B cell (primary cell): ENCODE data around the gene TOMM7. TPM values are rescaled to one million over a fixed set of nuclear protein-coding genes. Genes with fewer than 3 reads are reported as not detected.

Experiments
- ATAC-seq: fragments of 200-7000 bp; cut with Tn5 transposase; one replicate; pipeline ENCODE4 v1.10.0; 2021; ENCODE audit warnings: low read depth, mild to moderate bottlenecking, moderate number of reproducible peaks, moderate library complexity
- CTCF ChIA-PET: fragments of 350-600 bp; sonication (Branson Sonifier 250); formaldehyde crosslinking; loops from one replicate; lab custom pipeline; 2021; ENCODE audit warnings: antibody characterized with exemption, inconsistent platforms; lab: Charles Lee
- POLR2A ChIA-PET: fragments of 350-600 bp; sonication (Branson Sonifier 250); formaldehyde crosslinking; loops from one replicate; lab custom pipeline; 2021; ENCODE audit warnings: antibody characterized with exemption; lab: Charles Lee
- DNase-seq: peaks from one replicate; pipeline ENCODE4 v3.0.0; 2013
- H2AFZ ChIP-seq: 2 replicates; pipeline ENCODE4 v1.6.1; 2012; ENCODE audit warnings: mild to moderate bottlenecking, low read depth, low read length; ENCODE audit not compliant: insufficient read depth, poor library complexity, severe bottlenecking
- H3K27ac ChIP-seq, 2 donors: 1 replicate in 1 of 2; 2 replicates in 1 of 2; pipeline ENCODE4 v1.5.1; 2012 to 2013; ENCODE audit warnings: low read length in 2 of 2, mild to moderate bottlenecking in 2 of 2, moderate library complexity in 1 of 2
- H3K27me3 ChIP-seq, 4 experiments: fragments of 200-600 bp in 1 of 4; sonication (generic) in 1 of 4; replicated peaks in 1 of 4; 1 replicate in 2 of 4; 2 replicates in 2 of 4; pipeline versions ENCODE4 v1.6.1 to v1.7.0; 2013 to 2016; ENCODE audit warnings: low read length in 3 of 4, mild to moderate bottlenecking in 2 of 4, mixed read lengths in 1 of 4, moderate library complexity in 1 of 4; ENCODE audit not compliant: insufficient read depth in 4 of 4, control insufficient read depth in 3 of 4; ENCODE audit errors: control extremely low read depth in 1 of 4
- H3K36me3 ChIP-seq, 2 experiments: replicated peaks in 1 of 2; 1 replicate in 1 of 2; 2 replicates in 1 of 2; pipeline versions ENCODE4 v1.6.1 to v1.7.1; 2013; ENCODE audit warnings: low read length in 1 of 2; ENCODE audit not compliant: insufficient read depth in 2 of 2, control insufficient read depth in 1 of 2; ENCODE audit errors: control extremely low read depth in 1 of 2, extremely low read depth in 1 of 2
- H3K4me1 ChIP-seq, 2 donors: fragments of 200-600 bp in 1 of 2; sonication (generic) in 1 of 2; 1 replicate in 1 of 2; 2 replicates in 1 of 2; pipeline versions ENCODE4 v1.5.1 to v1.6.1; 2013 to 2017; ENCODE audit warnings: low read length in 2 of 2; ENCODE audit not compliant: control insufficient read depth in 2 of 2, insufficient read depth in 2 of 2
- H3K4me2 ChIP-seq: replicated peaks from 2 replicates; pipeline ENCODE3; 2012; ENCODE audit warnings: mild to moderate bottlenecking, low read depth, low read length; ENCODE audit not compliant: poor library complexity, severe bottlenecking
- H3K4me3 ChIP-seq, 5 experiments: fragments of 200-600 bp in 1 of 5; sonication (generic) in 1 of 5; 1 replicate in 3 of 5; 2 replicates in 2 of 5; pipeline versions ENCODE4 v1.5.1 to v1.7.0; 2011 to 2016; ENCODE audit warnings: low read length in 4 of 5, mild to moderate bottlenecking in 4 of 5, low read depth in 2 of 5, control low read depth in 1 of 5, moderate library complexity in 1 of 5; ENCODE audit not compliant: insufficient read depth in 1 of 5; ENCODE audit errors: control extremely low read depth in 1 of 5, extremely low read depth in 1 of 5
- H3K79me2 ChIP-seq: fragments of 200-600 bp; sonication (generic); one replicate; pipeline ENCODE4 v1.6.0; 2016; ENCODE audit warnings: low read length; ENCODE audit not compliant: control insufficient read depth, insufficient read depth
- H3K9ac ChIP-seq: fragments of 200-600 bp; sonication (generic); 2 replicates; pipeline ENCODE4 v1.6.1; 2017; ENCODE audit warnings: mild to moderate bottlenecking, low read length, moderate library complexity
- H3K9me3 ChIP-seq, 3 donors: one replicate each; pipeline versions ENCODE4 v1.6.1 to v1.7.1; 2013; ENCODE audit warnings: low read length in 2 of 3; ENCODE audit not compliant: control insufficient read depth in 2 of 3, insufficient read depth in 1 of 3; ENCODE audit errors: control extremely low read depth in 1 of 3
- H4K20me1 ChIP-seq: 2 replicates; pipeline ENCODE4 v1.6.0; 2012; ENCODE audit warnings: mild to moderate bottlenecking, low read length; ENCODE audit not compliant: insufficient read depth, control insufficient read depth, poor library complexity, severe bottlenecking
- H3K27ac Mint-ChIP-seq: one replicate; pipeline ENCODE4 v1.8.0; 2021; ENCODE audit warnings: mixed read lengths
- H3K27me3 Mint-ChIP-seq: one replicate; pipeline ENCODE4 v1.8.0; 2021; ENCODE audit warnings: mixed read lengths
- H3K4me1 Mint-ChIP-seq: one replicate; pipeline ENCODE4 v1.8.0; 2021; ENCODE audit warnings: mixed read lengths
- H3K4me3 Mint-ChIP-seq: one replicate; pipeline ENCODE4 v1.8.0; 2021; ENCODE audit warnings: mixed read lengths
- H3K9me3 Mint-ChIP-seq: one replicate; pipeline ENCODE4 v1.8.0; 2022; ENCODE audit warnings: mixed read lengths; ENCODE audit not compliant: insufficient read depth
- CTCF ChIP-seq: fragments of 200-600 bp; IDR thresholded peaks from one replicate; pipeline ENCODE4 v1.8.0; 2022; ENCODE audit warnings: antibody characterized with exemption, mild to moderate bottlenecking
- EZH2 ChIP-seq: IDR thresholded peaks from 2 replicates; pipeline ENCODE4 v1.6.1; 2012; ENCODE audit warnings: borderline replicate concordance, low read depth, mild to moderate bottlenecking, moderate library complexity, low read length; ENCODE audit not compliant: insufficient read depth, poor library complexity, severe bottlenecking
- WGBS: methylation state at CpG from one replicate; pipeline ENCODE4 v1.1.5; 2013; ENCODE audit warnings: missing lambda C conversion rate; ENCODE audit not compliant: insufficient coverage; 5-methylcytosine and 5-hydroxymethylcytosine counted together
- intact Hi-C: fragments of 100-400 bp; cut with micrococcal nuclease; formaldehyde crosslinking; loops from one replicate; pipeline ENCODE4 v1.10.0; 2022
- polyA plus RNA-seq: library from polyadenylated mRNA; depleted of rRNA; stranded (reverse); fragments of >200 nt; gene quantifications from 2 replicates; pipeline ENCODE4 v1.2.3, GENCODE V29; 2012
- total RNA-seq, 2 donors: library from RNA; stranded (reverse); fragments of 120-200 nt in 1 of 2; gene quantifications; 1 replicate in 1 of 2; 2 replicates in 1 of 2; pipeline versions ENCODE4 v1.2.3 to v1.2.4, GENCODE V29; 2013 to 2022

Gene TOMM7
- total and polyA plus RNA-seq, 2 donors (not counting 1 experiment from before 2014, with no cell fraction given), result 276 to 437 TPM

- under 1% methylated on average over 76 of the region's 76 CpGs for whole genome bisulfite sequencing
- no peaks in the 10 kb centered on the region for H4K20me1 ChIP-seq
- peaks cover 3% of the 10 kb centered on the region for H3K79me2 ChIP-seq
- H3K36me3 ChIP-seq, result peaks cover 0 to 12% of the 10 kb centered on the region in 2 experiments
- H2AFZ ChIP-seq, result peak overlapping the region; percentile 91
- DNase-seq (peak; percentile 88), ATAC-seq (peak; percentile 83)
- Mint-ChIP-seq H3K9me3 (no peaks in the 10 kb centered on the region), H3K4me3 (peak overlapping the region; percentile 97), H3K27ac (peak overlapping the region; percentile 94), H3K4me1 (peaks cover 38% of the 10 kb centered on the region), H3K27me3 (no peaks in the 10 kb centered on the region)
- H3K4me1 ChIP-seq, result peaks cover 17 to 27% of the 10 kb centered on the region in 2 donors
- H3K4me3 ChIP-seq, result peak overlapping the region; percentile 74 to 87 (median 80)
- CTCF ChIA-PET, result interaction anchor here (1.0 to 2.9 kb wide), 4 partner anchors 72 to 201 kb away, joined by 3 to 15 read pairs (median 4); no protein-coding TSS in a partner anchor
- H3K27ac ChIP-seq, result peak overlapping the region; percentile 71 to 87
- no peak for TF ChIP-seq EZH2
- TF ChIP-seq CTCF, result peak; percentile 84
- H3K27me3 ChIP-seq, result no peaks in the 10 kb centered on the region
- intact Hi-C loops, result loop anchor here (1.0 to 10.0 kb wide), 10 partner anchors 18 to 1427 kb away; partner anchors contain the start of genes HYCC1, IL6, KLHL7 and NUP42
- peak overlapping the region; percentile 78 for H3K9ac ChIP-seq
- no peaks in the 10 kb centered on the region for H3K9me3 ChIP-seq
- peak overlapping the region; percentile 81 for H3K4me2 ChIP-seq
- POLR2A ChIA-PET, result interaction anchor here (0.6 kb wide), 1 partner anchor 849 kb away, joined by 5 read pairs; no protein-coding TSS in a partner anchor
These were observed 31.8 kb upstream of the TOMM7 start for GRCh38 chr7:22854158-22855048.
